DMS 273 (cell line): ENCODE results near the gene TLX1.

Experiments used
- DNase-seq: peaks from one replicate; lab custom pipeline; 2025; ENCODE audit not compliant: unreplicated experiment; lab: John Stamatoyannopoulos, UW

The TLX1 gene

GRCh38 chr10:101133489-101134298 is 2.6 kb downstream of the TLX1 start:
- DNase-seq = no peak

GRCh38 chr10:101134299-101135127 is 3.4 kb downstream of the TLX1 start:
- no peak for DNase-seq

GRCh38 chr10:101135141-101136006 is 4.3 kb downstream of the TLX1 start:
- DNase-seq = no peak

- DNase-seq = no peak
Measured at GRCh38 chr10:101136007-101136707, 5.1 kb downstream of the TLX1 start.

GRCh38 chr10:101136708-101137121 is 5.6 kb downstream of the TLX1 start:
- no peak for DNase-seq

- DNase-seq = no peak
Measured at GRCh38 chr10:101137271-101137670, 6.2 kb downstream of the TLX1 start.

GRCh38 chr10:101138788-101139420 is 7.8 kb downstream of the TLX1 start:
- DNase-seq = no peak

GRCh38 chr10:101139421-101139911 is 8.4 kb downstream of the TLX1 start:
- no peak for DNase-seq

GRCh38 chr10:101140084-101140949 is 9.2 kb downstream of the TLX1 start:
- no peak for DNase-seq

GRCh38 chr10:101140950-101141615 is 10.0 kb downstream of the TLX1 start:
- DNase-seq = no peak

GRCh38 chr10:101141616-101142532 is 10.8 kb downstream of the TLX1 start:
- DNase-seq = peak; percentile 92

GRCh38 chr10:101142533-101143344 is 11.6 kb downstream of the TLX1 start:
- DNase-seq = no peak

GRCh38 chr10:101143345-101143630 is 12.2 kb downstream of the TLX1 start:
- no peak for DNase-seq

- no peak for DNase-seq
Measured at GRCh38 chr10:101144053-101144452, 13.0 kb downstream of the TLX1 start.

- no peak for DNase-seq
Measured at GRCh38 chr10:101145145-101145544, 14.0 kb downstream of the TLX1 start.

- no peak for DNase-seq
Measured at GRCh38 chr10:101145750-101146391, 14.8 kb downstream of the TLX1 start.
